Testis (tissue), 3 donors: ENCODE measurements around the gene PPFIA4. TPM values are rescaled to one million over a fixed set of nuclear protein-coding genes. Genes with fewer than 3 reads are reported as not detected.

ENCODE experiments used
- DNase-seq: peaks from one replicate; pipeline ENCODE4 v3.0.0-alpha.2; 2019
- H3K27ac ChIP-seq, 2 donors: fragments of 200-600 bp; sonication (generic); one replicate each; pipeline ENCODE4 v1.5.1; 2019
- H3K27me3 ChIP-seq: fragments of 200-600 bp; sonication (generic); one replicate; pipeline ENCODE4 v1.5.1; 2019
- H3K36me3 ChIP-seq: fragments of 200-600 bp; sonication (generic); one replicate; pipeline ENCODE4 v1.5.1; 2017; ENCODE audit warnings: low read depth; ENCODE audit errors: missing control alignments
- H3K4me1 ChIP-seq: fragments of 200-600 bp; sonication (generic); one replicate; pipeline ENCODE4 v1.5.1; 2019
- H3K4me3 ChIP-seq, 2 donors: fragments of 200-600 bp; sonication (generic); one replicate each; pipeline ENCODE4 v1.5.1; 2017 to 2019
- H3K9me3 ChIP-seq: fragments of 200-600 bp; sonication (generic); one replicate; pipeline ENCODE4 v1.5.1; 2017
- CTCF ChIP-seq, 3 experiments: fragments of 450-650 bp in 2 of 3; fragments of 200-600 bp in 1 of 3; sonication (generic) in 1 of 3; IDR thresholded peaks; one replicate each; pipeline ENCODE4 v1.5.1; 2016 to 2019; ENCODE audit warnings: antibody characterized with exemption in 3 of 3, mild to moderate bottlenecking in 2 of 3, moderate library complexity in 1 of 3
- POLR2A ChIP-seq: fragments of 450-650 bp; IDR thresholded peaks from one replicate; pipeline ENCODE4 v1.6.1; 2017; ENCODE audit warnings: antibody characterized with exemption, mild to moderate bottlenecking, moderate library complexity
- WGBS, 2 donors: methylation state at CpG; one replicate each; pipeline ENCODE4 v1.1.5; 2018; 5-methylcytosine and 5-hydroxymethylcytosine counted together
- intact Hi-C: fragments of 100-400 bp; cut with DNase I; formaldehyde crosslinking; loops from one replicate; pipeline ENCODE4 v1.15.1; 2023; ENCODE audit warnings: low total_unique reads
- polyA plus RNA-seq: library from polyadenylated mRNA; stranded (reverse); fragments of 350-450 nt; fragmentation: Illumina TruSeq; extraction: RNeasy Lipid Tissue Mini Kit (QIAGEN cat#74804); gene quantifications from one replicate; pipeline ENCODE4 v1.2.3, GENCODE V29; 2014; ENCODE audit warnings: low read depth, low replicate concordance; ENCODE audit not compliant: insufficient read depth
- total RNA-seq, 2 donors: library from RNA; depleted of rRNA; stranded (reverse); fragments of >200 nt; gene quantifications; one replicate each; pipeline ENCODE4 v1.2.3, GENCODE V29; 2016

The PPFIA4 gene
- total and polyA plus RNA-seq, 3 donors from 2014 or later = 6.6 to 33.1 (median 27.2) TPM

GRCh38 chr1:203101813-203102634 is 75.7 kb downstream of the PPFIA4 start:
- WGBS, 2 donors = 35 to 51% methylated on average over 6 of the region's 6 CpGs
- TF ChIP-seq CTCF (IDR thresholded peaks at IDR 0.05) (no peak), POLR2A (no peak)
- intact Hi-C loops = no loop called here
- no peak overlapping the region for H3K4me3 ChIP-seq
- H3K36me3 ChIP-seq = no peaks in the 10 kb centered on the region
- H3K27me3 ChIP-seq = no peaks in the 10 kb centered on the region
- peaks cover 8% of the 10 kb centered on the region for H3K4me1 ChIP-seq
- H3K27ac ChIP-seq = no peak overlapping the region
- H3K9me3 ChIP-seq = no peaks in the 10 kb centered on the region
- DNase-seq = no peak

GRCh38 chr1:203103216-203103615 is 76.9 kb downstream of the PPFIA4 start:
- Histone ChIP-seq H3K27me3 (no peaks in the 10 kb centered on the region), H3K4me3 (no peak overlapping the region), H3K36me3 (no peaks in the 10 kb centered on the region), H3K9me3 (no peaks in the 10 kb centered on the region), H3K27ac (no peak overlapping the region), H3K4me1 (peaks cover 8% of the 10 kb centered on the region)
- DNase-seq = no peak
- intact Hi-C loops = no loop called here
- WGBS, 2 donors = 60 to 61% methylated on average over 4 of the region's 4 CpGs
- TF ChIP-seq CTCF (IDR thresholded peaks at IDR 0.05) = no peak
- no peak for TF ChIP-seq POLR2A

- H3K4me1 ChIP-seq = peaks cover 8% of the 10 kb centered on the region
- H3K4me3 ChIP-seq = no peak overlapping the region
- H3K27ac ChIP-seq = no peak overlapping the region
- no peak for DNase-seq
- TF ChIP-seq CTCF (IDR thresholded peaks at IDR 0.05) (no peak), POLR2A (no peak)
- intact Hi-C loops = no loop called here
- H3K27me3 ChIP-seq = no peaks in the 10 kb centered on the region
- 81 to 86% methylated on average over 6 of the region's 6 CpGs for WGBS, 2 donors
- H3K36me3 ChIP-seq = no peaks in the 10 kb centered on the region
- no peaks in the 10 kb centered on the region for H3K9me3 ChIP-seq
Observed at GRCh38 chr1:203103829-203104495, 77.7 kb downstream of the PPFIA4 start.

- no peak for DNase-seq
- no peak for TF ChIP-seq CTCF (IDR thresholded peaks at IDR 0.05)
- no peak for TF ChIP-seq POLR2A
- Histone ChIP-seq H3K27ac (no peak overlapping the region), H3K9me3 (no peaks in the 10 kb centered on the region), H3K27me3 (no peaks in the 10 kb centered on the region), H3K4me3 (no peak overlapping the region), H3K4me1 (peaks cover 8% of the 10 kb centered on the region), H3K36me3 (no peaks in the 10 kb centered on the region)
- intact Hi-C loops = no loop called here
Observed at GRCh38 chr1:203104789-203105390, 78.6 kb downstream of the PPFIA4 start.
